ENCODE results near the gene HBE1.

DNA sequence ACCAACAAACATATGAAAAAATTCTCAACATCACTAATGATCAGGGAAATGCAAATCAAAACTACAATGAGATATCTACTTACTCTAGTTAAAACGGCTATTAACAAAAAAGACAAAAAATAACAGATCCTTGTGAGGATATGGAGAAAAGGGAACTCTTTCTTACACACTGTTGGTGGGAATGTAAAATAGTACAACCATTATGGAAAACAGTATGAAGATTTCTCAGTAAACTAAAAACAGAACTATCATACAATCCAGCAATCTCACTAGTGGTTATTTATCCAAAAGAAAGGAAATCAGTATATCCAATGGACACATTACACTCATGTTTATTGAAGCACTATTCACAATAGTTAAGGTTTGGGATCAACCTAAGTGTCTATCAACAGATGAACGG is 3.9 kb downstream of the HBE1 start:
- TF ChIP-seq CTCF (IDR thresholded peaks at IDR 0.05) (no peak), EP300 (IDR thresholded peaks at IDR 0.05) (no peak), POLR2A (IDR thresholded peaks at IDR 0.05) (no peak), POLR2AphosphoS5 (IDR thresholded peaks at IDR 0.05) (no peak)

All from gastroesophageal sphincter (tissue), 3 donors.